Measurements from ENCODE around the gene PDE4DIP.
"Not testable (repeated sequence)": the region's sequence is repeated elsewhere in the genome, so short reads cannot be mapped to it uniquely, and the experiment has no call there.

The PDE4DIP gene

DNA sequence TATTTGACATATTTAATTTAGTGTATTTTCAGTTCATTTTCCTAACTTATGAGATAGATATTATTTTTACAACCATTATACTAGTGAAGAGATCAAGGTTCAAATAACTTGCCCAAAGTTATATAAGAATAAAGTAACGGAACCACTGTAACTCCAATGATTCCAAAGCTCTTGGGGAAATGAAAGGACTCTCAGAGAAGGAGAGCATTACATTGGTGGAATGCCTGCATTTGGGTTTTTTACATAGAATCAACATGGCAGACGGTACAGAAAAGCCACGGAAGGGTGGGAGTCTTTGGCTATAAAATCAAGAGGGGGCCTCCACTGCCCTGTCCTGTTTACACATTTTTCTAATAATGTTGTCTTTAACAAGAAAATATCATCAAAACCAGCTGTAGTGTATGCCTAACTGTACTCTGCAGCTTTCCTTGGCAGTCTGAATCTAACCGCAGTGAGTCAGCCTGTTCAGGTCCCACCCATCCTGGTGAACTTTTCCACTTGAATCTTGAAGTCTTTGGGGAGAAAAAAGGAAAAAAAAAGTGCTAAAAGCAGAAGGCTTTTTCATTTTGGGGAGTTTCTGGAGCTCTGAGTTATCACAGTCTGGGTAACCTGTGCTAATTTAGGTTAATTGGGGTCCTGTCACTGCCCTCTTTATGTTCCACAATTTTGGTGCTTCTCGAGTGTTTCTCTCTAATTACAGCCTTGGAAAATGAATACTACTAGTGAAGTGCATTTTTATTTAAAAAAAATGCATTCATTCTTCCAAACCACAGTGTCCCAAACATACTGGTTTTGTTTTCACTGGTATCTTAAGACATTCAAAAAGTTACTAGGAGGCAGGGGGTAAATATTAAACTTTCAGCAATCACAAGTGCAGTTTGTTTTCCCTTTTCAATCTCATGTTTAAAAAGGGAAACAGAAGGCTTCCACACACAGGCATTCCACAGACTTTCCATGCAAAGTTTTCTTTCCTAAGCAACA, 30.5 kb downstream of the PDE4DIP start:
- not testable (repeated sequence) for DNase-seq (ENCODE audit: low spot score)

DNA sequence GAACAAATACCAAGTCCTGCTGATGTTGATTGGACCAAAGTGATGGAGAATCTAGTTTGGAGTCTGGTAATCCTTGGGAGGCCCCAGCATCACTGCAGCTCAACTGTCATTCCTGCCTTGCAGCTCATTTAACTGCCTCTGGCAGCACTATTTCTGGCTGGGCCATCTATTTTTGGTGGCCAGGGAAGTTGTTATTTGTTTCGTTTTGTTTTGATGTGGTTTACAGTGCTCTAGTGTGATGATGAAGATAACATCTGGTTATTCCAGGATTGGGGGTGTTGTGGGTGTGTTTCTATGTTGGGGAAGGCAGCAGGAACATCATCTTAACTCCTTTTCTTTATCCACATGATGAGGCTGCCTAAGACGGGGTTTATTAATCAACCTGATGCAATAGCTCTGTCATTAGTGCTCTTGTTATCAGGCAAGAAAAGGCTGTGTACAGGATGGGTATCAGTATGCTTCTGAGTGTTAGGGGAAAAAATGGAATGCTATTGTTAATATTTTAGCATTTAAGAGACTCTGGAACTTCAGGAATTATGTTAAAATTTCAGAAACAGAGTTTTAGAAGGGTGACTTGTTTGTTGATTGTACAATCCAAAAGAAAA, 35.7 kb downstream of the PDE4DIP start:
- not testable (repeated sequence) for DNase-seq (ENCODE audit: low spot score)

DNA sequence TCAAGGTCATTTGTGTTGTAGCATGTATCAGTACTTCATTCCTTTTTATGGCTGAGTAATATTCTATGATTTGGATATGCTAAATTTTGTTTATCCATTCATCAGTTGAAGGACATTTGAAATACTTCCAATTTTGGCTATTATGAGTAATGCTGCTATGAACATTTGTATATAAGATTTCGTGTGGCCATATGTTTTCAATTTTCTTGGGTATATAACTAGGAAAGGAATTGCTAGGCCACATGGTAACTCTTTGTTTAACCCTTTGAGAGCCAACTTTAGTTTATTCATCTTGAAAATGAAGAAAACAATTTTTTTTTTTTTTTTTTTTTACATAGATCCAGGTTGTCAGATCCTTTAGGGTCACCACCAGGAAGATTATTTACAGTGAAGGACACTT, 37.0 kb downstream of the PDE4DIP start:
- DNase-seq (ENCODE audit: low spot score), result not testable (repeated sequence)

DNA sequence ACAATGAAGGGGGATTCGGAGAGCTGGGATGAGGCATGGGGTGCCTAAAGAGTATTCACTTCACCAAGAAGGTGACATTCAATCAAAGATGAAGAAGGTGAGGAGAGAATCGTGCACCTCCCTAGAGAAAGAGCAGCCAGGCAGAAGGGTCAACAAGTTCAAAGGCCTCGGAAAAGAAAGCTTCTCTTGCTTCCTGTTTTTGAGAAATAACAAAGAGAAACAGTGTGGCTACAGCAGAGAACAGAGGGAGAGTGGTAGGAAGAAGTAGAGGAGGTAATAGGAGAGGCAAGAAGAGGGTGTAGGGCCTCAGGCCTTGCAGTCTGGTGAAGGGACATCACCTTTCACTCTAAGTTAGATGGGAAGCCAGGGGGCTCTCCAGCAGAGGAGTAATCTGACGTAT, 41.0 kb downstream of the PDE4DIP start:
- not testable (repeated sequence) for DNase-seq (ENCODE audit: low spot score)

DNA sequence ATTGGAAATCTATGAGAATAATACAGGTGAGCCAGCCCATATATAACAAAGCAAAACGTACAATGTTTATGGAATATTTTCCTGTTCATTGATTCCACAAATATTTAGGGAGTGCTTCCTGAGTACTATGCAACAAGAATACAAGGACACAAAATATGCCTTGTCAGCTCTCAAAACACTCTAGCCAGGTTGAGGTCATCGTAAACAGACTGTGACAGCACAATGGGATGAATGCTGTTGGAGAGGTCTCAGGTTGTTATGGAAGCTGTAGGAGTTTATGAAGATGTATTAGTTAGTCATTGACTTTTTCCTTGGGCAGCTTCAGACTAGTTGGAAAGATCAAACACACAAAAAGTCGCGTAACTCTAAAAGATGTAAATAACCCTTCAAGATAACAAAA, 42.1 kb downstream of the PDE4DIP start:
- not testable (repeated sequence) for DNase-seq (ENCODE audit: low spot score)

DNA sequence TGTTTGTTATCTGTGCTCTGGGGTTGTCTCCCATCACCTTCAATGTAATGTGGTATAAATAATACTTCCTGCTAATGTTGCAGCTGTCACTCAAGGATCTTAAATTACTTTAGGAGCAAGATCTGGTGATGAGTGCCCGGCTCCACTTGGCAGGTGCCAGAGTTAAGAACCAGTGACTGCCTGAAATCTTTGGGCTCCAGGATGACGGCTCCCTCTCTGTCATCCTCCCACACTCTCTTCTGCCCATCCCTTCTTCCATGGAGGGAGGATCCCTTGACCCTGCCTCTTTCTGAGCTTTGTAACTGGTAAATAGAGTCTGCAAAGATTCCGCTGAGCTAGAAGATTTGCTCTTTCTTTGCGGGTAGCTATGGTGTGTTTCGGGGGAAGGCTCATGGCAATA, 44.4 kb downstream of the PDE4DIP start:
- not testable (repeated sequence) for DNase-seq (ENCODE audit: low spot score)

DNA sequence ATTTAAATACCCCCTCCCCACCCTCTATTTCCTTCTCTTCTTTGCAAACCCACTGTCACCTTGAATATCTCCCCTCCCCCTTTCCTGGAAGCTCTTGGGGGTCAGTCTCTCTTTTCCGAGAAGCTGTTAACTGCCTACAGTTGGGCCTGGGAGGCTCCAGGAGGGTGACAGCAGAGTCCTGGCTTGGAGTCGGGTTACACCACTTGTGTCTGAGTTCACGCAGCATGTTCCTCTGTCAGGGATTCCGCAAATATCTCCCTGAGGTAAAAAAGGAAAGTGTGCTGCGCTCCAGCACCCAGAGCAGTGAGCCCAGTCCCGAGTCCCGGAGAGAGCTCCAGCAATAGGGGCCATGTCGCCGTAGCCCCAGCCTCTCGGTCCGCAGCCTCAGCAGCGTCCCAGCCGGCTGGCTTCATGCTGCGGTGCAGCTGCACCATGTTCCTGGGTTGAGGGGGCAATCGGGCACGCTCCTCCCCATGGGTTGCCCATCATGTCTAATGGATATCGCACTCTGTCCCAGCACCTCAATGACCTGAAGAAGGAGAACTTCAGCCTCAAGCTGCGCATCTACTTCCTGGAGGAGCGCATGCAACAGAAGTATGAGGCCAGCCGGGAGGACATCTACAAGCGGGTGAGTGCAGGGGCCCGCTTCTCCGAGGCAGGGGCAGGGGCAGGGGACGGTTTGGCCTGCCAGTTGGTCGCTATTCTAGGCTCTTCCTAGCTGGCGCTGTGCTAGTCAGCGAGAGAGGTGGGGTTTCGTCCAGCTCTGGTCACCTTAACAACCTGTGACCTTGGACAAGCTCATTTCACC, 45.2 kb downstream of the PDE4DIP start:
- not testable (repeated sequence) for DNase-seq (ENCODE audit: low spot score)

DNA sequence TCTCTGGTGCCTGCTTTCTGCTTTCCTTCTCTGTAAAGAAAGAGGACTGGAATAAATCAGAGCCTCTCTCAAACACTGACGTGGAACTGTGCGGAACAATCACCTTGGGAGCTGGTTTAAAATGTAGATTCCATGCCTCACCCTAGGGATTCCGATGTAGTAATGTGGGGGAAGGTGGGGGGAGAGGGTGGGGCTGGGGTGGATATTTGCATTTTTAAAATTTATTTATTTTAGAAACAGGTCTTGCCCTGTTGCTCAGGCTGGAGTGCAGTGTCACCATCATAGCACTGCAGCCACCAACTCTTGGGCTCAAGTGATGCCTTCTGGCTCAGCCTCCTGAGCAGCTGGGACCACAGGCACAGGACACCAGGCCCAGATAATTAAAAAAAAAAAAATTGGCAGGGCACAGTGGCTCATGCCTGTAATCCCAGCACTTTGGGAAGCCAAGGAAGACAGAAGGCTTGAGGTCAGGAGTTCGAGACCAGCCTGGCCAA, 45.9 kb downstream of the PDE4DIP start:
- not testable (repeated sequence) for DNase-seq (ENCODE audit: low spot score)

DNA sequence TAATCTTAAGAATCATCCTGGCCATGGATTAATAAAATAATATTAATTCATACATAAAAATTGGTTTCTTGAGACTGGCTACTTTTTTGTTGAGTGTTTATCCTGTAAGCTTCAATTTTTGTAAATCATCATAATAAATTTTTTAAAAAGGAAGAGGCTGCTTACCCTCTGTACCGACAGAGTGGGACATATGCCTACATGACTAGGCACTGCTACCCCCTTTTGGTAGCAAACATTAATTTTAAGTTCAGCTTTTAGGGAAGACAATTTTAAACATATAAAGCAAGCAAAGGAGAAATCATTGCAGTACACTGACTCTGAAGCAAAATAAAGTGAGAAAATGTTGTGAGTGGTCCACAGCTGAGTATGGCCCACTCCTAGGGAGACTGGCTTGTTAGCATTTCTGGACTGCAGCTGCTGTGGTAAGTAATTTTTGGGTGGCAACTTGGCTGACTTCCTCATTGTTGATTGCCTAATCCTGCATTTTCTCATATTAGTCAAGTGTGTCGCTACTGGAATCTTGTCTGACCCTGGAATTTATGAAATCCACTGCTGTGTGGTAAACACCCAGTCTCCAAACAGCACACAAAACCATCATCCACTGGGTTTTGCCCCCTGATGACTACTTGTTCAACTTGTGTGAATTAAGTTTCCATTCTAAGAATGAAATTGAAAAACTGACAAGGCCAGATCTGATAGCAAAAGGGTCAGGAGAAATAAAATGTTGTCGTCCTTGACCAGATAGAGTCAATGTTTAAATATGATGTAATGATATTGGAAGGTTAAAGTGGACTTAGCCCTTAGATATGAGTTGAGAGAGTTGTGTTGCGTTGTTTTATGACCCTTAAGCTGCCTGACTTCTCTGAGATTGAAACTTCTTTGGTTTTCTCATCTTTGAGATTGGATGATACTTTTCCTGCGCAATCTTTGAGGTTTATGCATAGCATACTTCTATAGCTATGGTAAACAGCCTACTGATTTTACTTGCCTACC, 50.4 kb downstream of the PDE4DIP start:
- not testable (repeated sequence) for DNase-seq (ENCODE audit: low spot score)

DNA sequence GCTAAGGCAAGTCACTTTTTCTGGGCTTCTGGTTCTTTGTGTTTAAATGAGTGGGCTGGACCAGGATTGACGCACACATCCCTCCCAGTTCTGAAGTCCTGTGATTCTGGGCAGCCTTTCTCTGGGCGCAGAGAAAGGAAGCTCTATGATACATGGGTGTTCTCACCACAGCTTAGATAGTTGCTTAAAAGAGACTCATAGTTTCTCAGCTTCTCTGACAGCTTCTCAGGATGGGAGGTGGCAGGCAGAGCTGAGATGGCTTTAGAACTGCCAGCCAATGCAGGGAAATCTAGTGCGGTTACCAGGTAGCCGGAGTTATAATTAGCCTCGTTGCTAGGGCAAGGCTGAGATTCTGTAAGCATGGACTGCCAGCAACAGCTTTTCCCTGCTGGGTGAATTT, 55.8 kb downstream of the PDE4DIP start:
- DNase-seq (ENCODE audit: low spot score), result not testable (repeated sequence)

DNA sequence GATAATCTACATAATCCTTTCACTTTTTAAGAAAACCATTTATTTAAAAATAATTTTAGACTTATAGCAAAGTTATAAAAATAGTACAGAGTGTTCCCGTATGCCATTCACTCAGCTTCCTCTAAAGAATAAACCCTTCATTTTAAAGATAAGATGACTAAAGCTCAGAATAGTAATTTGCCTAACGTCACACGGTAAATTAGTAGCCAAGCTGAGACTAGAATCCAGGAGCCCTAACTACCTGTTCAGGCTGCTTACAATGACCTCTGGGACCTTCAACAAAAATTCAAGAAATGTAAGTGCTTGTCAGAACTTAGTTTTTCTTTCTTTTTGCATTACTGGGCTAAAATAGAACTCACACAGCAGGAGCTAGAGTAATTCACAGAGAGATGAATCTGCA, 56.5 kb downstream of the PDE4DIP start:
- DNase-seq (ENCODE audit: low spot score), result not testable (repeated sequence)

DNA sequence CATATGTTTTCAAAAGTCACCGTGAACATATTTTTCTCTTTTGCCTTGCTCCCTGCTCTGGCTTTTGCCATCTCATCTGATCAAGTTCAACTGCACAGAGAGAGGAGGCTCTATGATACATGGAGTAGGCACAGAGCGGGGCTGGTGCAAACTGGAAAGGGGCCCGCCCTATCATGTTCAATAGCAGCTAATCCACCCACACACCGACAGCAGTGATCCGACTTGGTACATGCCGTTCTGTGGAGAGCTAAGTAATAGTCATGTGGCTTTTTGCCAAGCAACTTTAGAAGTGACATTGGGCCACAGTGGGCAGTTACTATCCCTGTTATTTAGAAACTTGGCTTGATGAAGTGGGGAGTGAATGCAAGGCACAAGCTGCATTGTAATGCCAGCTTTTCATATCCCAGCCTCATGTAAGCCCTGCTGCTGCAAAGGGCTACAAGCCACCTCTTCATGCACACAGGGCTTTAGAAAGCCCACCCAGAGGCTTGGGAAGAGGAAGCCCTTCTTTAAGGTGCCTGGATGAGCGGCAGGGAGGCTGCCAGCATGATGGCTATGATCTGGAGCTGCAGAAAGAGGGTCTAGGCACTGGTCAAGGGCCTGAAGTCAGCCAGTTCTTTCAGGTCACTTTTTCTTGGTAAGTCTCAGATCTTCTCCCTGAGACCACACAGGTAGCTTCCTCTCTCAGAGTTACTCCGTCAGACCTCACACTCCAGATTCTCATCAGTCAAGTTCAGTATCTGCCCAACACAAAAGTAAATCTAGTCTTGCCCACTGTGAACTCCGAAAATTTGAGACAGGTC, 57.1 kb downstream of the PDE4DIP start:
- DNase-seq (ENCODE audit: low spot score), result not testable (repeated sequence)

DNA sequence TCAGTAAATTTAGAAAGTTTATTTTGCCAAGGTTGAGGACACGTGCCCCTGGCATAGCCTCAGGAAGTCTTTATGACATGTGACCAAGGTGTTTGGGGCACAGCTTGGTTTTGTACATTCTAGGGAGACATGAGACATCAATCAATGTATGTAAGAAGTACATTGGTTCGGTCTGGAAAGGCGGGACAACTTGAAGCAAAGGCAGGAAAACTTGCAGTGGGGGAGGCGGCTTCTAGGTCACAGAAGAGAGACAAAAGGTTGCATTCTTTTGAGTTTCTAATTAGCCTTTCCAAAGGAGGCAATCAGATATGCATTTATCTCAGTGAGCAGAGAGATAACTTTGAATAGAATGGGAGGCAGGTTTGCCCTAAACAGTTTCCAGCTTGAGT, 57.7 kb downstream of the PDE4DIP start:
- not testable (repeated sequence) for DNase-seq (ENCODE audit: low spot score)

DNA sequence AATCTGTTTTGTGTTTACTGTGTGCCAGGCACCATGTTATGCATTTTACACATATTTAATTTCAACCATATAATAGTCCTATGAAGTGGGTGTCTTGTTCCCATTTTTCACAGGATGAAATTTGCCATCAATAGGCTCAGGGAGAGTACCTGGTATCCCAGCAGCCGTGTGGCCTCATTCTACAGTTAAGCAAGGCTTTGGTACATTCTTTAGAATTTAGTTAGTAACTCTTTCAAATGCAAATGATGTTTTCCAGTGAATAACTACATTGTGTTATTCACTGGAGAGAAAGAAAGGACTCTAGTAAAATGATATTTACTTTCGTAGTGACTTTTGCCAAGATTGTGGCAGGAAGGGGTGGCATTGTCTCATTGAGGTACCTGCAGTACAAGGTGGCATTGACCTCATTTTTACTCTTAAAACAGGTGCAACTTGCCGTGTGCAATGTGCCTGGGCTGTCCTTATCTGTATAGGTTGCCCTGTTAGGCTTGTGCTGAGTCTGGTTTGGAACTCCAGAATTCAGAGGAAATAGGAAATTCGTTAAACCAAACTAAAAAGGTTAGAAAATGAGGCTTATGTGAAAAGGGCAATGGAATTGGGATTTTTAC, 65.1 kb downstream of the PDE4DIP start:
- DNase-seq (ENCODE audit: low spot score), result not testable (repeated sequence)

DNA sequence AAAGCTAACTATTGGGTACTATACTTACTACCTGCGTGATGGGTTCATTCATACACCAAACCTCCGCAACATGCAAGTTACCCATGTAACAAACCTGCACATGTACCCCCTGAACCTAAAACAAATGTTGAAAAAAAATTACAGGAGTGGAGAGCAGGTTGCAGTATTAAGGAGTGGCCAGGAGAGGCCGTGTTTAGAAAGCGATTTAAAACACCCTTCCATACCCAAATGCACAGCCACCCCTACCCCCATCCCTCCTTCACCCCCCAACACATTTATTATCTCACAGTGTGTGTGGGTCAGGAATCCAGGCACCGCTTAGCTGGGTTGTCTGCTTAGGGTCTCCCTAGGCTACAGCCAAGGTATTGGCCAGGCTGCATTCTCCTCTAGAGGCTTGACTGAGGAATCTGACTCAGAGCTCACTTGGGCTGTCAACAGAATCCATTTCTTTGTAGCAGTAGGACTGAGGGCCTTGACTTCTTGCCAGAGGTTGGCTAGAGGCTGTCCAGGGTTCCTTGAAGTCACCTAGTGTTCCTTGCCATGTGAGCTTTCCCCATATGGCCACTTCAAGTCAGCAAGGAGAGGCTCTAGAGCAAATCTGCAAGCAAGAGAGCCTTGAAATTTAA, 67.2 kb downstream of the PDE4DIP start:
- DNase-seq (ENCODE audit: low spot score), result not testable (repeated sequence)

DNA sequence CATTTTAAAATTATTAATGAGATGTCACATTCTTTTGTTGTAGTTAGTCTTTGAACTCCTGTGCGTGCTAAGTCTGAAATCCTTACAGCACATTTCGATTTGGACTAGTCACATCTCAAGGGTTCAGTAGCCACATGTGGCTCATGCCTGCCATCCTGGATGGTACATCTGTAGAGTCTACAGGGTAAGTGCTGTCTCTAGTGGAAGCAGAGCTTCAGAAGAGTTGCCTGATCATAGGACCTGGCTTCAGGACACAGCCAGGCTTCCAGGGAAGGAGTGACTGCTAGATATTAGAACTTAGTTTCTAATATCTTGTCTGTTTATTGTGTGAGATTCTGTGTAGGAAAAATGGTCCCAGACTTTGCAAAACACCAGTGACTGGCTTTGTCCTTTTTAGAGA, 72.0 kb downstream of the PDE4DIP start:
- not testable (repeated sequence) for DNase-seq (ENCODE audit: low spot score)

DNA sequence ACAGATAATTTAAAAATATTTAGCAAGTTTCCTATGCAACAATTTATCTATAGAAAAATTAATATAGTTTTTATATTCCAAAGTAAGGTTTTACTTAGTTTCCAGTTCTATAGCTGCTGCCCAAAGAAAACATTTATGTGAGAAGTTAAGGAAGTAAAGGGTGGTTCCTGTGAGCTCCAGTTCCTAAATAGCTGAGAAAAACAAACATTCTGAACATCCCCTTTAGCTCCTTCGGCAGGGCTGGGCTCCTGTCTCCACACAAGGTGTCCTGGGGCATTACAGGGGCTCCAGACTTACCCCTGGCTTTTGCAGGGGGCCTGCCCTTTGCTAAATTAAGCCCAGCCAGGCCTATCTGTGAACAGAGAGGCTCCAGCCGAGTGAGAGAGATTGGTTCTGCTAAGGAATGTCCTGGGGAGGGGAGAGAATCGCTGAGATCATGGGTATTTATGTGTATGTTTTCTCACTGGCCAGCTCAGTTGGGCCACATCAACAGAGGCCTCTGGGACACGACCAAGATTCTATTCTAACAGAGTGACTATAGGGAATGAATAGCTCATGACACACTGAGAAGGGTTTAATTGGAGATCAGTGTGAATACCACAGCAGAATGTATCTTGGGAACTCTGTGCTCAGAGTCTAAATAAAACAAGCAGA, 72.6 kb downstream of the PDE4DIP start:
- not testable (repeated sequence) for DNase-seq (ENCODE audit: low spot score)

DNA sequence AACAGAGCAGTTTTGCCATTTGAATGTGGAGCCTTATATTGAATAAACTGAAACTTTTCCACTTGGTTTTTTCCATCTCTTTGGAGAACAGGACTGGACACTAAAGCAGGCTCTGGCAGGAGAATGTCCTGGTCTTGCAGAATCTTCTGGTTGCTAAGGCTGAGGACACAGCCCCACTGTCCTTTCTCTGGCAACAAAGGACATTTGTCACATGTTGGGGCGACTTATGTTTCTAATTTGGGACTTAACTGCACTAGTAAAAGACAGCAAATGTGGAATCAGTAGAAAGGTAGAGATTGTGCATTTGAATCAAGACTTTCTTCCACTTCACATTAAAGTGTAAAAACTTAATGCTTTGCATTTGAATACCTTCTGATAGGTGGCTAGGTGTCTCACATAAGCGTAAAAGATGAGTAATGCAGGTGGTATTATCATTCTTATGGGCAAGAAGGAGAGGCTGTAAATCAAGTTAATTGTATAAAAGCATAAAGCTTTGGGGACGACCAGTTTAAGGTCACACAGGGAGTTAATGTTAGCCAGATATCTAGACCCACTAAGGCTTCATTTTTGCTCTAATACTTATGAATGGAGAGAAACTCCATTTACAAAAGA, 74.7 kb downstream of the PDE4DIP start:
- not testable (repeated sequence) for DNase-seq (ENCODE audit: low spot score)

Measured in iPS-NIHi11 (cell line).